K562 (cell line): ENCODE results near the gene PARP14. TPM values are rescaled to one million over a fixed set of nuclear protein-coding genes. Genes with fewer than 3 reads are reported as not detected.

Source experiments
- CBX8 ChIP-seq: fragments of 200-600 bp; sonication (generic); IDR thresholded peaks from 2 replicates; pipeline ENCODE4 v1.6.1; 2012; ENCODE audit warnings: borderline replicate concordance, mixed run types, low read depth, mild to moderate bottlenecking, moderate library complexity, mixed read lengths, low read length, control low read depth, inconsistent platforms; ENCODE audit not compliant: poor library complexity, severe bottlenecking; ENCODE audit errors: extremely low read depth
- CHD7 ChIP-seq: fragments of 200-600 bp; sonication (generic); IDR thresholded peaks from one replicate; pipeline ENCODE4 v1.6.1; 2012; ENCODE audit warnings: mild to moderate bottlenecking, low read depth, low read length, inconsistent platforms
- CUX1 ChIP-seq: fragments of 200-800 bp; sonication (Bioruptor generic); IDR thresholded peaks from 2 replicates; pipeline ENCODE4 v1.6.1; 2016; ENCODE audit warnings: missing genetic modification characterization, missing compliant biosample characterization
- EP300 ChIP-seq: IDR thresholded peaks from 2 replicates; pipeline ENCODE4 v1.6.1; 2012; ENCODE audit warnings: low read length, improper control_type of control experiment
- SNRNP70 ChIP-seq: fragments of 200-400 bp; formaldehyde crosslinking; optimal IDR thresholded peaks from 2 replicates; pipeline ENCODE3; 2017; ENCODE audit warnings: low read depth, low read length
- SP2 ChIP-seq: IDR thresholded peaks from 2 replicates; pipeline ENCODE4 v1.6.1; 2011; ENCODE audit warnings: mild to moderate bottlenecking, low read depth, low read length, moderate library complexity; ENCODE audit not compliant: poor library complexity, severe bottlenecking; ENCODE audit errors: extremely low read depth
- ZNF24 ChIP-seq: fragments of 450-650 bp; IDR thresholded peaks from 2 replicates; pipeline ENCODE4 v1.6.1; 2016
- ZNF280A ChIP-seq: fragments of 450-650 bp; IDR thresholded peaks from 2 replicates; pipeline ENCODE4 v1.6.1; 2018; ENCODE audit warnings: mild to moderate bottlenecking, low read depth; ENCODE audit not compliant: partially characterized antibody
- polyA plus RNA-seq, 8 experiments: library from polyadenylated mRNA; depleted of rRNA in 4 of 8; stranded (reverse) in 5 of 8; unstranded in 3 of 8; fragments of >200 nt; fragmentation: Nextera tagmentation in 2 of 8; fragmentation: Illumina TruSeq in 1 of 8; extraction: Ambion mirVana in 2 of 8; extraction: Trizol in 1 of 8; gene quantifications; 2 replicates each; pipeline versions ENCODE4 v1.2.1 to v1.2.3, GENCODE V29; 2011 to 2014; ENCODE audit warnings: inconsistent platforms in 1 of 8, missing spikeins in 1 of 8
- total RNA-seq, 7 experiments: library from RNA; depleted of rRNA in 6 of 7; stranded (reverse); fragments of >200 nt in 6 of 7; fragmentation: Illumina TruSeq in 2 of 7; extraction: Trizol in 2 of 7; gene quantifications; 2 replicates each; pipeline versions ENCODE4 v1.2.1 to v1.2.3, GENCODE V29; 2011 to 2021; ENCODE audit warnings: low replicate concordance in 1 of 7

Gene PARP14
- total and polyA plus RNA-seq, 9 of the 15 experiments (the other 6 are each of a cell fraction or from before 2014, with no cell fraction given) = 3.1 to 14.4 (median 9.0) TPM

- TF ChIP-seq CHD7 = no peak
- no peak for TF ChIP-seq SP2
- TF ChIP-seq CBX8 = no peak
- no peak for TF ChIP-seq ZNF24
- no peak for TF ChIP-seq SNRNP70
- TF ChIP-seq CUX1 (CRISPR knock-in tag) = no peak
- TF ChIP-seq EP300 = no peak
- TF ChIP-seq ZNF280A = no peak
These were observed 74.9 kb downstream of the PARP14 start (continued) for GRCh38 chr3:122755491-122755890.
